Iris pigment epithelial cell (primary cell): ENCODE data around the gene RDH8.
"Not testable (repeated sequence)": the region's sequence is repeated elsewhere in the genome, so short reads cannot be mapped to it uniquely, and the experiment has no call there.

ENCODE experiments used
- DNase-seq: peaks from one replicate; pipeline ENCODE4 v3.0.0-alpha.2; 2011; ENCODE audit warnings: low read depth

The RDH8 gene

DNA sequence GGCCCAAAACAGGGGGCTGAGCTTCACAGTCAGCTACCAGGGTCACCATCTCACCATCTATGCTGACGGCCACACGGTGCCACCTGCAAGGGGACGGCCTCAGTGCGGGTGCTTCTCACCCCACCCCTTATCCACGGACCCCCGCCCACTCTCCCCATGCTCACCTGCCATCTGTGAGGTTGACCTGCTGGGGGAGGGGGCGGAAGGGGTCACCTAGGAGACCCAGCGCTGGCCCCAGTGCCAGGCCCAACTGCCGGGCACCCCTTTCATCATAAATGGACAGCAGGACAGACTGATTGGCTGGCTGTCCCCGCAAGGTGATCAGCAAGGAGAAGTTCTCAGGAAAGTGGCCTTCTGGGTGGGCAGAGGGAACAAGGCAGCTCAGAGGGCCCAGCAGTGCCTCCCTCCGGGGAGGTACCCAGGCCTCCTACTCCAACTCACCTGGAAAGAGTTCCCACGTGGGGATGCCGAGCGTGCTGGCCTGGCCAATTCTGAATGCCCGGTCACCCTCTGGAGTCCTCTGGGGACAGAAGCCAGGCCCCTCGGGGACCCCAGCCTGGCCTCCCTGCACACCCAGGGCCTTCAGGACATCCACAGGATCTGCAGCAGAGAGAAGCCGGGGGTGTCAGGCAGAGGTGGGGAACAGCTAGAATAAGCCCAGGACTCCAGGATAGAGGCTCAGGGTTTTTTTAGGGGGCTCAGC lies 7.5 kb upstream of the RDH8 start:
- no peak for DNase-seq

DNA sequence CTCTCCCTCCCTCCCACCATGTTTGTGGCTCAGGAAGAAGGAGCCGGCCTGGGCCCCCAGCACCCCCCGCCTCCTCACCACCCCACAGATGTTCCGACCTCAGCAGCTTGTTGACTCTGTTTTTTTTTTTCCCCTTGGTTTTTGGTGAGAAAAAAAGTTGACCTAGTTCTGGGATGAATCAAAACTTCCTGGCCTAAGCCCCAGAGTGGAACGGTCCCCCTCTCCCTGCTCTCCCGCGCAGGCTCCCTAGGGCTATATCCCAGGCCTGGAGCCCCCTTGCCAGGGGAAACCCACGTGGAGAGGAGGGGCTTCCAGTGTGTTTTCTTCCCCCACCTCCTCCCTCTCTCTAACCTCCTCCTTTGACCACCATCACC lies 7.0 kb upstream of the RDH8 start:
- DNase-seq: peak; percentile 64

DNA sequence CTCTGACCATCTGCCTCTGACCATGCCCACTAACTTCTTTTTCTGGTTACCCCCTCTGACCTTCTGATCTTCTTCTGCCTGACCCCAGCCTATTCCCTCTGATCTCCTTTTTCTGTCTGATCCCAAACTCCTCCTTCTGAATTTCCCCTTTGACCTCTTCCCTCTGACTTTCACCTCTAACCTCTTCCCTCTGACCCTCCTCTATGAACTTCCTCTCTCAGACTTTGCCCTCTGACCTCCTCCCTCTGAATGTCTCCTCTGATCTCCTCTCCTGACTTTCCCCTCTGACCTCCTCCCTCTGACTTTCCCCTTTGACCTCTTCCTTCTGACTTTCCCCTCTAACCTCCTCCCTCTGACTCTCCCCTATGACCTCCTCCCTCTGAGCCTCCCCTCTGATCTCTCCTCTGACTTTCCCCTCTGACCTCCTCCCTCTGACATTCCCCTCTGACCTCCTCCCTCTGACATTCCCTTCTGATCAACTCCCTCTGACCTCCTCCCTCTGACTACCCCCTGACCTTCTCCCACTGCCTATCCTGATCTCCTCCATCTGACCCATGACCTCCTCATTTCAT lies 6.4 kb upstream of the RDH8 start:
- no peak for DNase-seq

DNA sequence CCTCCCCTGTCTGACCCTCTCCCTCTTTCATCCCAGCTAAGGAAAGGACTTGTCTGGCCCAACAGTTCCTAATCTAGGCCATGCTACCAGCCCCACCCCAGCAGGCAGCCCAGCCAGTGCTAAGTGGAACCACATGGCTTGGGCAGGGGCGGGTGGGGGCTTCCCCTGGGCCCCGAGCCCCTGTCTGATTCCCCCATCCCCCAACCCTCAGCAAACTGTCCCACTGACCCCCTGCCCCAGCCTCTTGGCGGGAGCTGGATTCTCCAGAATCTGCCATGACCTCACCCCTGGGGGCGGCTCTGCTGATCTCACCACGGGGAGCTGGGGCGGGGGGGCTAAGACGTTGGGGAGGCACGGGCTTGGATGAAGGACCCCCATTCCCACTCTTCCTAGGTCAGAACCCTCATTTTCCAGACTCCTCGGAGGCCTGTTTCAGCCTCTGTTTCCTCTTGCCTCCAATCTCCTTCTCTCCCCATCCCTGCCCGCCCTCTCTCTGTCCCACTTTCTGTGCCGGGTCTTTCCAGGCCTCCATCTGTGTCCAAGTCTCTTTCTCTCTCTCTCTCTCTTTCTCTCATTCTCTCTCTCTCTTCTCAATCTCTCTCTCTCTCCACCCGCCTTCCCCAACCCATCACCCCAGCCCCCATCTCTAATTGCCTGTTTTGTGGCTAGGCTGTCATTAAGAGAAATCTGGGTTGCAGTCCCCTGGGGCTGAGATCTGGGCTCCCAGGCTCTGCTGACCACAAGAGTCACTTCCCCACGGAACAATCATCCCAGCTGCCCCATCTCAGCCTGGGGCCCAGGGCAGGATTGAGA lies 5.7 kb upstream of the RDH8 start:
- no peak for DNase-seq

DNA sequence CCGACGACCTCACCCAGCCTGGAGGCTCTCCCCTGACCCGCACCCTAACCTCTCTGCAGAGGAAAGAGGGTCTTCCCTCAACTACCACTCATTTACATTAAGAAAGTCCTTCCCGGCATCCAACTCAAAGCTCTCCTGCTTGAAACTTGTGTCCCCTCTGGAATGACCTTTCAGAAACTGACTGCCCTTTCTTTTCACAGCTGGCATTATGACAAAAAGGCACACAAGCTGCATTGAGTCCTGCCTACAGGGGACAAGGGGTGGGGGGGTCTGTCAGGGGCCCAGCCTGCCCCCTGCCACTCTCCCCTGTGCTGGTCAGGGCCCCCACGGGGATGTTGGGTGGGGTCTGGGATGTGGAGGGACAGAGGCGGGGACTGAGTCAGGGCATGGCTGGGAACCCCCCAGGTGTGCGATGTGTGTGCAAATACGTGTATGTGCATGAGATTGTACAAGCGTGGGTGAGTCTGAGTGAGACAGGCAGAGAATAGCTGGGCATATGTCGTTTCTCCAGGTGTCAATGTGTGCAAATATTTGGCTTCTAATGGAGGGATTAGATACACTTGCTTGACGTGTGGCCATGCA lies 5.0 kb upstream of the RDH8 start:
- DNase-seq: no peak

DNA sequence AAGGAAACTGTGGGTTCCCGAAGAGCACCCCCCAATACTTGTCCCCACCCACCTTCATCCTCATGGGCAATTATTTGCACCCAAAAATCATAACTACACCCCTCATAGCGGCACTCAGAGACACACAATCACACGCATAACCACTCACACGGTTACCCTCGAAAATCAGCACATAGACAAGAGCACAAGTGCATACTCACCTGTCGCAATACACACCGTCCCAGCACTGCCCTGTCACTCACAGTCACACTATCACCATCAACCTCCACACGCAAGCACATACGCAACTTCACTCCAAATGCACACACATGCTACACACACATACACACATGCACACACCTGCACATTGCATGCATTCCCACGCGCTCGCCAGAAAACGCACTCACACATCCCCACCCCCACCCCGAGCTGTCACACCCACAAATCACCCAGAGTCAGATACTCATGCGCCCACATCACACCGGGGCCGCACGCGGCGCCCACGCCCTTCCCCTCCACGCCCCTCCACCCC lies 3.5 kb upstream of the RDH8 start:
- DNase-seq: no peak

DNA sequence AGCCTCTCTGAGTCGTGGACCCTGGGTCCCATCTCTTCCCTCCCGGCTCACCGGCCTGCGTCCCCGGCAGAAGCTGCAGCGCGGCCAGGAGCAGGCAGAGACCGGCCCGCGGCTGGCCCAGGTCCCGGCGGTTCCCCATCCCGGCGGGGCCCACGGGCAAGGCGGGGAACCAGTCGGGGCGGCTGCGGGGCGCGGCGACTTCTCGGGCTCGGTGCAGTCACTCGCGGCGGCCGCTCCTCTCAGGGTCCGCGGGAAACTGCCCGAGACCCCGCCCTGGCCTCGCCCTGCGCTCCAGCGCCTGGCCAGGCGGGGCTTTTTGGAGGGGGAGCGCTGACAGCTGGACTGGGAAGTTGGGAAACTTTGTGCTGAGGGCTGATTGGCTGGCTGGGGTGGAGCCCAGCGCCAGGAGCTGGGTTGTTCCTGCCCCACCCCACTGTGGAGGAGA lies 3.0 kb upstream of the RDH8 start, which contains the start of gene COL5A3:
TSS of gene COL5A3 (minus strand) at position 258 of the 445 bp plus-strand sequence. CDS start at position 139, 119 bp downstream.
- DNase-seq: no peak

DNA sequence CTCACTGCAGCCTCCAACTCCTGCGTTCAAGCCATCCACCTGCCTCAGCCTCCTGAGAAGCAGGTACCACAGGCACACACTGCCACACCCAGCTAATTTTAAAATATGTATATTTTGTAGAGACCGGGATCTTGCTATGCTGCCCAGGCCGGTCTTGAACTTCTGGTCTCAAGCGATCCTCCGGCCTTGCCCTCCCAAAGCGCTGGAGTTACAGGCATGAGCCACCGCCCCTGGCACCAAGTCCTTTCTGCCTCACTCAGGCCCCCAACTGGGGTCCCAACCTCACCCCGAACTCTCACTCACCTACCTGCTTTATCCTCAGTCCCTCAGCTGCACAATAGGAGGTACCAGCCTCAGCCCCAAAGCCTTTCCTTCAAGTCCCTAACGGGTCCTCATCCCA lies 2.3 kb upstream of the RDH8 start:
- no peak for DNase-seq

DNA sequence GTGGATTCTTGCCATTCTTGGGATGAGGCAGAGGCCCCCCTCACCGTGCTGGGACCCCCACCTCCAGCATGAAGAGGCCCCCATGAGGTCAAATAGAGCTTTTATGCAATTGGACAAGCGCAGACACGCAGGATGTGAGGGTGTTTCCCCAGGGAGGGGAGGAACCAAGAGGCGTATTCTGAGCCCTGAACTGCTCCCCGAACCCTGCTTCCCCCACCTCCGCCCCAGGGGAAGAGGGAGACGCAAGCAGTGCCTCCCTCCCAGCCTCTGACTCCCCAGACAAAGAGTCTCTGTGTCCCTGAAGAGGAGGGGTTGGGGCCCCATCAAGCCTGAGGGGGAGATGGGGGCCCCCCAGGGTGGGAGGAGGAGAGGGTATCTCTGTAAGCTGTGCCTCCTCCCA lies 1.3 kb upstream of the RDH8 start:
- no peak for DNase-seq

DNA sequence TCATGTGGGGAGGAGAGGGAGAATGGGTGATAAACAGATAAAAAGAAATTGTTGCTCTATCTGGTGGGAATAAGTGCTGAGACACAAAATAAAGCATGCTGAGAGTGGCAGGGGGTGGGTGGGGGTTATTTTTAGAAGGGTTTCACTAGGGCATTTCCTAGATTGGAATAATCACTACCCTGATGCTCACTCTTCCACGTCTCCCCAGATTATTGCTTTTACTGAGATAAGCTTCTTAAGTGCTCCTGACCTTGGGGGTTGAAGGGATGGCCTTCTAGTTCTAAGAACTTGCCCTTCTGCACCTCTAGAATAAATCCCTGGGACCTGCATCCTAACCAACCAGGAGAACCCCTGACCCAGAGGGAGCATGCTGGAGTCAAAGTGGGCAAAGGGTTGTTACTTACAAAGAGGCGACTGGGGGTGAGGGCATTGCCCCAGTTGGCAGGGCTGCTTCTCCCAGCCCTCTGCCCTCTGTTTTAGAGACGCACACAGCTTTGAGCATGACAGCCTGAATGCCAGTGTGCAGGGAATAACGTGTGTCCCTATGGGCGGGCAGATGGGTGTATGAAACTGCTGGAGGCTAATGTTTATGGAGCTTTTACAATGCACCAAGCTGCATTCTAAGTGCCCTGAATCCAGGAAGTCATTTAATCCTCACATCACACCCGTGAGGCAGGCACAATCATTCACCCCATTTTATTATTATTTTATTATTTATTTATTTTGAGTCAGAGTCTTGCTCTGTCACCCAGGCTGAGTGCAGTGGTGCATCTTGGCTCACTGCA lies 743 bp downstream of the RDH8 start:
- no peak for DNase-seq

DNA sequence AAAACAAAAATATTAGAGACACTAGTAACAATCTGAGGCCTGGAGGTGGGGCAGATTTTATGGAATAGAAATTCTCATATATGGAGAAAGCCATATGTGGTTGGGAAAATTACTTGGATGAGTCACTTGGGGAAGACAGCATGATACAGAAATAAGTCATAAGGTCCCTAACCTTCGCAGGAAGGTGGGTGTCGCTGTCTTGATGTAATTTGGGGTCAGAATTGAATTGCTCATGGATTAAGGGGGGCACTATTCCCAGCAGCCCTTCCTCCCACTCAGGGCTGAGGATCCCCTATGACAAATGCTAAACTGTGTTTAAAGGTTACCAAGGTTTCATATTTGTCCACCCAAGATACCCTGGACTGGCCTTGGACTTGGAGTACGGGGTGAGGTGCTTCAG lies 5.0 kb downstream of the RDH8 start:
- no peak for DNase-seq

DNA sequence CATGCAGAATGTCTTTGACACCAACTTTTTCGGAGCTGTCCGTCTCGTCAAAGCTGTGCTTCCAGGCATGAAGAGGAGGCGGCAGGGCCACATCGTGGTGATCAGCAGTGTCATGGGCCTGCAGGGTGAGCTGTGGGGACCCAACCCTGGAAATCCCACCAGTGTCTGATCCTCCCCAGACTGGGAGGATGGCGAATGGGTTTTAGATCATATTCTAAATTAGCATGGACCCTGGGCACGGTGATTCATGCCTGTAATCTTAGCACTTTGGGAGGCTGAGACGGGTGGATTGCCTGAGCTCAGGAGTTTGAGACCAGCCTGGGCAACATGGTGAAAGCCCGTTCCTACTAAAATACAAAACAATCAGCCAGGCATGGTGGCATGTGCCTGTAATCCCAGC lies 5.5 kb downstream of the RDH8 start:
- no peak for DNase-seq

DNA sequence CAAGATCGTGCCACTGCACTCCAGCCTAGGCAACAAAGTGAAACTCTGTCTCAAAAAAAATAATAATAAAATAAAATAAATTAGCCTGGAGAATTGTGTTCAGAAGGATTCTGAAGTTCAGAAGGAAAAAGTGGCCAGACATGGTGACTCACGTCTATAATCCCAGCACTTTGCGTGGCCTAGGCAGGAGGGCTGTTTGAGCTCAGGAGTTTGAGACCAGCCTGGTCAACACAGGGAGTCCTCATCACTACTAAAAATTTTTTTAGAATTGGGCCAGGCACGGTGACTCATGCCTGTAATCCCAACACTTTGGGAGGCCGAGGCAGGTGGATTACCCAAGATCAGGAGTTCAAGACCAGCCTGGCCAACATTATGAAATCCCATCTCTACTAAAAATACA lies 6.0 kb downstream of the RDH8 start:
- DNase-seq: no peak

DNA sequence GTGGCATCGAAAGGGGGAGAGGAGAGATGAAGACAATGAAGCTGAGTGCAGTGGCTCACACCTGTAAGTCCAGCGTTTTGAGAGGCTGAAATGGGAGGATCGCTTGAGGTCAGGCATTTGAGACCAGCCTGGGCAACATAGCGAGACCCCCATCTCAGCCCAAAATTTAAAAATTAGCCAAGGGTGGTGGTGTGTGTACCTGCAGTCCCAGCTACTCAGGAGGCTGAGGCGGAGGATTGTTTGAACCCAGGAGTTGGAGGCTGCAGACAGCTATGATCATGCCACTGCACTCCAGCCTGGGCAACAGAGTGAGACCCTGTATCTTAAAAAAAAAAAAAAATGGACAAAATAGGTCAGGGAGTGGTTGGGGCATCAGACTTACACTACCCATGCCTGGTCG lies 7.6 kb downstream of the RDH8 start:
- DNase-seq: no peak

DNA sequence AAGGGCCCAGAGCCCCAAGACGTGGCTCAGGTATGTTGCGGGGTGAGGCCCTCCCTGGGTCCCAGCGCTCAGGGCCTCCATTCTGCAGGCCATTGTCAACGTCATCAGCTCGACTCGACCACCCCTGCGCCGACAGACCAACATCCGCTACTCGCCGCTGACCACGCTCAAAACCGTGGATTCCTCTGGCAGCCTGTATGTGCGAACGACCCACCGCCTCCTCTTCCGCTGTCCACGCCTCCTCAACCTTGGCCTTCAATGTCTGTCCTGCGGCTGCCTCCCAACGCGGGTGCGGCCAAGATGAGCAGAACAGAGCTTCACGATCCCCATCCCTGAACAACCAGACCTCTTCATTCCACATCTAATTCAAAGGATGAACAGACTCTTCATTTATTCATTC lies 8.2 kb downstream of the RDH8 start:
- no peak for DNase-seq

DNA sequence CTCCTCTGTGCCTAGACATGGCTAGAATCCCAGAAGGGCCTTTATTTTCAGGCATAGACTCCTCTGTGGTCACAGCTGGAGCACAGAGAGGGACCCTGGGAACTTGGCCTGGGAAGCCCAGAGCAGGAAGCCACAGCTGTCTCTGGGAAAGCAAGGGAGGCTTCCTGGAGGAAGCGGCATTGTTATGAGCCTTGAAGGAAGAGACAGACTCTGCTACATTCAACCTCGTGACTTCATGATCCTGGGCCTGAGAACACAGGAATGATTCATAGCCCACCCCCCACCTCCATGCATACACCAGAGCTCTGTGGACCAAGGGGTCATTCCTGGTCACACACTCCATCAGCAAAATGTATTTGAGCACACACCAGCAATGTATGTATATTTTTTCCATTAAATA lies 8.6 kb downstream of the RDH8 start:
- DNase-seq: no peak

DNA sequence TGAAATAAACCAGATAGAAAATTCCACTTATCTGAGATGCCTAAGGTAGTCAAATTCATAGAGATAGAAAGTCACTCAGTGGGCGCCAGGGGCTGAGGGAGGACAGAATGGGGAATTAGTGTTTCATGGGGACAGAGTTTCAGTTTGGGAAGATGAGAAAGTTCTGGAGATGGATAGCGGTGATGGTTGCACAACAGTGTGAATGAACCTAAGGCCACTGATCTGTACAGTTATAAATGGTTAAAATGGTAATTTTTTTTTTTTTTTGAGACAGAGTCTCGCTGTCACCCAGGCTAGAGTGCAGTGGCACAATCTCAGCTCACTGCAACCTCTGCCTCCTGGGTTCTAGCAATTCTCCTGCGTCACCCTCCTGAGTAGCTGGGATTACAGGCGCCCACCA lies 9.8 kb downstream of the RDH8 start:
- not testable (repeated sequence) for DNase-seq

DNA sequence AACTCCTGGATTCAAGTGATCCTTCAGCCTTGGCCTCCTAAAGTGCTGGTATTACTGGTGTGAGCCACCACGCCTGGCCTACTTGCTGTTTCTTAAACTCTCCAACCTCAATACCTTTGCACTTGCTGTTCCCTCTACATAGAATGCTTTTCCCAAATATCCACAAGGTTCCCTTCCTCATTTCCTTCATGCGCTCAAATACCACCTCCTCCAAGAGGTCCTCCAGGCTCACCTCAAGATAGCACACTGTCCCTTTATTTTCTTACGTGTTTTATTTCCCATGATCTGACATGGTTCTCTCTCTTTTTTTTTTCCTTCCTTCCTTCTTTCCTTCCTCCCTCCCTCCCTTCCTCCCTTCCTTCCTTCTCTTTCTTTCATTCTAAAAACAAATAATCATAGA lies 13.5 kb downstream of the RDH8 start:
- DNase-seq: no peak

DNA sequence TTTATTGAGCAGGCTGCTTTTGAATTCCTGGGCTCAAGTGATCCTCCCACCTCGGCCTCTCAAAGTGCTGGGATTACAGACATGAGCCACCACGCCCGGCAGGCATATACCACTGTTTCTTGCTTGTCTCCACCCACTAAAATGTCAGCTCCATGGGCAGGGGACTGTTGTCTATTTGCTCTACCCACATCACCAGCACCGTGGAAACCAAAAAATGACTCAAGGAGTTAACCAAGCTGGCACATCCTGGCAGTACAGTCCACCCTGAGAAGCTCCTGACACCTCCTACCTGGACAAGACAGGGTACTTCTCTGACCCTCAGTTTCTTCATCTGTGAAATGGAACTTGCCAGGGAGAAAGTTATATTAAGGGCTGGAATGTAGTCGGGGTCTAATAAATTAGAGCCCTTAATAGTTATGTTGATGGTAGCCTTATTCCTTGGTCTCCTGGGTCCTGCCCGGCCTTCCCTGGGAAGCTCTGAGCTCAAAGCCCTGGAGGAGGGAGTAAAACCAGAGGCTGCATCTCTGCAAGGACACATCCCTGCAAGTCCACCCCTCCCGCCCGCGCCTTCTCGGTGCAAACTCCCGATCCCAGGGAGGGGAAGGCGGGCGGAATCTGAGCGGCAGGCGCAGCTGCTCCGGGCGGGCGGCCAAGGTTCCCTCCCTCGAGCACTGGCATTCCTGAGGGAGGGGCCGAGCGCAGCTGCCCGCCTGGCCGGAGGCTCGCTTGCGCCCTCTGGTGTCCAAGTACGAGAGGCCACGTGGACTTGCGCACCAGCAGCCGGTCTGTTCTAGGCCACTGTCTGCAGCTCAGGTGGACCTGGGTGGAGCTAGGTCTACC lies 14.1 kb downstream of the RDH8 start:
- peak; percentile 90 for DNase-seq

DNA sequence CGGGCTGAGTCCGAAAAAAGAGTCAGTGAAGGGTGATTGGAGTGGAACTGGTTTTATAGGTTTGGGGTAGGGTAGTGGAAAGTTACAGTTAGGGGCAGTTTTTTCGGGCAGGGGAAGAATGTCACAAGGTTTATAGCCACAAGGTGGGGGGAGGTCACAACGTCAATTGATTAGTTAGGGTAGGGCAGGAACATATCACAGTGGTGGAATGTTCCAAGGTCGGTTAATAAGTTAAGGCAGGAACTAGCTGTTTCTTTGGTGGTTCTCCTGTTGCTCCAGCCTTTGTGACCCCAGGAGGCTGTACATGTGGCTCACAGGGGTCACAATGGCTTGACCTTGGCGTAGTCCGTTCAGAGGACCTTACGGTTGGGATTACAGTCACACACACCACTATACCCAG lies 20.3 kb downstream of the RDH8 start:
- no peak for DNase-seq

DNA sequence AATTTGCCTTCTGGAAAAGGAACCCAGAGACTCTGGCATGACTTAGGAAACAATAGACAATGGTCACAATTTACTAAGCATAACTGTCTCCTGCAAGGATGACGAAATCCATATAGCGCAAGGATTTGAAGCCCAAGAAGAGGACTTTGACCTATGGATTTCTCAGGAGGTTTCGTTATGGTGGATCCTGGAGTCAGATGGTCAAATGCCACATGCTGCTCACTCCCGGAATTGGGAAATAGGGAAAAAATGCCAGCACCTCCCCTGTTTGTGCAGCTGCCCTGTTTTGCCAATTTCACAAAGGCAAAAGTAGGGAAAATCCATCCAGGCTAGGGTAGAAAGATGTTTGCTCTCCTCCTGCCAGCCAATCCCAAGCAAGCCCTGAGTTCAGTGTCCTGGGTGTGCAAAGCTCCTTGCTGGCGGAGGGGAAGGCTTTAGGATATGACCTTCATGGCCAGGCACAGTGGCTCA lies 23.4 kb downstream of the RDH8 start:
- DNase-seq: no peak
